Ramos (cell line): Measurements from ENCODE around the gene NTHL1.
"Not testable (repeated sequence)": the region's sequence is repeated elsewhere in the genome, so short reads cannot be mapped to it uniquely, and the experiment has no call there.

Experiments
- in situ Hi-C: fragments of 300-500 bp; cut with MboI; formaldehyde crosslinking; loops from one replicate; pipeline ENCODE4 v1.14.3; 2022; ENCODE audit warnings: low sequenced_read_pairs; ENCODE audit not compliant: unreplicated experiment

NTHL1 gene

DNA sequence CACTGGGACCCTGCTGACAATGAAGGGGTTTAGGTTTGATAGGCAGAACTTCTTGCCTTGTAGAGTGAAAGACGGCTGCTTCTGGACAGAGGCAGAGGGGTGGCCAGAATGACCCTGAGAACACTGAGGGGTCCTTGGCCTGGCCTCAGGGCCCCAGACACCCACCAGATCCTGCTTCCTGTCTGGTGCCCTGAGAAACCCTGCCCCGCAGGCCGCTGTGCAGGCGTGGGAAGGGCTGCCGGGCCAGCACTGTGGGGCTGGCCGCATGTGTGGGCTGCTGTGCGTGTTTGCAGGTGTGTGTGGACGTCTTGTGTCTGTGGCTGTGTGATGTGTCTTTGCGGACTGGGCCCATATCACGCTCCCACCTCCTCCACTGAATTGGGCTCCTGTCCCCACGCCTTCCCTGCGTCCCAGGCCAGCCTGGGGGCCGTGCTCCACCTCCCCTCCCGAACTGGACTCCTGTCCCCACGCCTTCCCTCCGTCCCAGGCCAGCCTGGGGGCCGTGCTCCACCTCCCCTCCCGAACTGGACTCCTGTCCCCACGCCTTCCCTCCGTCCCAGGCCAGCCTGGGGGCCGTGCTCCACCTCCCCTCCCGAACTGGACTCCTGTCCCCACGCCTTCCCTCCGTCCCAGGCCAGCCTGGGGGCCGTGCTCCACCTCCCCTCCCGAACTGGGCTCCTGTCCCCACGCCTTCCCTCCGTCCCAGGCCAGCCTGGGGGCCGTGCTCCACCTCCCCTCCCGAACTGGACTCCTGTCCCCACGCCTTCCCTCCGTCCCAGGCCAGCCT, 13.5 kb downstream of the NTHL1 start:
- in situ Hi-C loops, result not testable (repeated sequence)

DNA sequence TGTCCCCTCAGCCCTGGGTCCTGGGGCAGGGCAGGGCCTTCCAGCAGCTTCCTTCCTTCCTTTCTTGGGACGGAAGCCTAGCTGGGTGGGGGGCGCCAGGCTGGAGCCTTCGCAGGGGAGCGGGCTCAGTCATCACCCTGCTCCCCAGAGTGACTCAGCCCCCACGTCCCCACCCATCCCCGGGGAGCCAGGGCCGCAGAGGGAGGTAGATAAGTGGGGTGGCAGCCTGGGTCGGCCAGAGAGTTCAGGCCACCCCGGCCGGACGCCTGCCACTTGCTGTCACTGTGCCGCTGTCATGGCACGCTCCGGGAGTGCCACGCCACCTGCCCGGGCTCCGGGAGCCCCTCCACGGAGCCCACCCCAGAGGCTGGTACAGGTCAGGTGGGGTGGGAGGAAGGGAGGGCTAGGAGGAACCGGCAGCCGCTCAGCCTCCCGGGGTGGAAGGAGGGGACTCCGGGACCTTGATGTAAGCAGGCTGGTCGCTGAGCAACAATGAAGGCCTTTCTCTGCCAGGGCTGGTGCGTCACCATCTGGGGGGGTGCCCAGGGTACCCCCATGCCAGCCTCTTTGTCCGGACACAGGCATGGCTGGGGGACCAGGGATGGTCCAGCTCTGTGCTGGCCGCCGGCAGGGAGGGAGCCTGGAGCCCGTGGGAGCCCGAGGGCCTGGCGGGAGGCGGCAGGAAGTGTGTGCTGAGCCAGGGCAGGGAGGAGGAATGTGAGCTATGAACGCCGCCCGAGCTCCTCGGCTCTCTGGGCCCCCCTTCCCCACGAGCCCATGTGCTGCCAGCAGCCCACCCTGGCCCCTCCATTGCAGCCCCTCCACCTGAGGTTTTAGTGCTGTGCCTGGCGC, 14.4 kb downstream of the NTHL1 start:
- in situ Hi-C loops, result no loop called here

DNA sequence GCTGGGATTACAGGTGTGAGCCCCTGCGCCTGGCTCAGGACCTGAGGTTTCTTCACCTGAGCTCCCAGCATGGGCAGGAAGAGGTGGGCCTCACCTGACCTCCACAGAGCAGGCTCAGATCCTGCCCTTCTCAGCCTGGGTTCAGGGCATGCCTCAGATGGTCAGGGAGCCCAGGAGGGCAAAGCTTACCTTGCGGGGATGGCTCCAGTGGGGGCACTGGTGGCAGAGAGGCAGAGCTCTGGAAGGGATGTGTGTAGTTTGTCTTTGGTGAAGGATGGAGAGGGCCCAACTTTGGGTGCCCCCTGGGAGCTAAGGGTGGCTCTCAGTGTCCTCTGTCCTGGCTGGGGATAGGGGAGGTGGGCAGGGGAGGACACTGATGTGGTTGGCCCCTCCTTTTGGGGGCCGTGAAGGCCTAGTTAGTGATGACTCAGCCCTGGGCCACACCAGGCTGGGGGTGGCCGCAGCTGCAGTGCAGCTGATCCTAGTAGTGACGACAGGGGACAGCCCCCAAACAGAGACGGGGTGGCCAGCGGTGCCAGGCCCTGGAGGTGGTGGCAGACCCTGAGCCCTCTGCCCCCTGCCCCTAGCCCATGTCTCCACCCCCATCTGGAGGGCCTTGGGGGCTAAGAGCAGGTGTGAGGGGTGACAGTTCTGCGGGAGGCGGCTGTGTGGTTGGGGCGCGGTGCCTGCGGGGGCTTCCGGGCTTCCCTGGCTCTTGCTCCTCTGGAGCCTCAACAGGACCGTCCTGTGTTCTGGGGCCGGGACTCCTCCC, 15.2 kb downstream of the NTHL1 start:
- in situ Hi-C loops, result no loop called here

DNA sequence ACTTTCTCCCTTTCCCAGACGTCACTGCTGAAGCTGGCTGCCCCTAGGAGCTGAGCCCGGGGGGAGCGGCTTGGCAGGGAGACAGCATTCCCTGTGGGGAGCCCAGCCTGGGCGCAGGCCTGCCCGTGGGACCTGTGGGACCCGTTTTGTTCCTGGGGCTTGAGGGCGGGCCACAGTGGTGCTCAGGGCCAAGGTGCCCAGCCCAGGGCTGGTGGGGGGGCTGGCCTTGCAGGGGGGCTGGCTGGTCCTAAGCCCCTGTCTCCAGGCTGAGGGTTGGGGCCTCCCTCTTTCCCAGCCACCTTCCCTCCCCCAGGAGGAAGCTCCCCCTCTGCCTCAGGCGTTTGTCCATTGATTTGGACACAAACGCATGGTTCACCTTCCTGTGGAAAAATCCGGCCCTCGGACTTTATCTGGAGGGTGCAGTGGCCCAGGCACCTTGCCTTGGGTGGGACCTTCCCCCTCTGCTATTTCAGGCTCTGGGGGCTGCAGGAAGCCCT, 16.5 kb downstream of the NTHL1 start:
- in situ Hi-C loops, result no loop called here

DNA sequence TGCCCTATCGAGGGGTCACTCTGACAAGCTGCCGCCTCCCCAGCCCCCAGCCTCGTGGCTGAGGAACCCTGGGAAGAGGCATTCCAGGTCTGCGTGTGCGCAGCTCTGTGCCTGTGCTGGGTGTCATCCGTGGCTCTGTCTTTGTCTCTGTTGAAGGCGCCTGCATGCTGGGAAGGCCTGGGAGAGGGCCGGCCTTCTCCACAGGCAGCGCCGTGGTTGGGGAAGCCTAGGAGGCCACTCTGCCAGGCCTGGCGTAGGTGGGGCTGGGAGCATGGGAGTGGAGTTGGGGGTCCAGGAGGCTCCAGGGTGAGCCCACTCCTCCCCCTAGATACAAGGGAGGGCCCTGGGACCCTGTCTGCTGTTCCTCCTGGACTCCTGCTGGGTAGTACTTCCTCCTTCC, 17.6 kb downstream of the NTHL1 start:
- in situ Hi-C loops, result no loop called here

DNA sequence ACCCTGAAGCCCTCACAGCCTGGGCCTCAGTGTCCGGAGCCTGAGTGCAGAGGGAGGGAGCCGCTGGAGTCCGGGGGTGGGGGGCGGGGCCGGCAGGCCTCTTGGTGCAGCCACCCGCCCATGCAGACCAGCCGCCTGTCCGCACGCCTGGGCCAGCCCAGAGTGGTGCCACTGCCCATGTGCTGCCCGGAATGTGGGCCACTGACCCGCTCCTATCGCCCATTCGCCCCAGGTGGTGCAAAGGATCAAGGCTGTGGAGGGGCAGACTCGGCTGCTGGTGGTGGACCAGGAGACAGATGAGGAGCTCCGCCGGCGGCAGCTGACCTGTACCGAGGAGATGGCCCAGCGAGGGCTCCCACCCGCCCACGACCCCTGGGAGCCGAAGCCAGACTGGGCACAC, 18.3 kb downstream of the NTHL1 start:
- in situ Hi-C loops, result no loop called here

DNA sequence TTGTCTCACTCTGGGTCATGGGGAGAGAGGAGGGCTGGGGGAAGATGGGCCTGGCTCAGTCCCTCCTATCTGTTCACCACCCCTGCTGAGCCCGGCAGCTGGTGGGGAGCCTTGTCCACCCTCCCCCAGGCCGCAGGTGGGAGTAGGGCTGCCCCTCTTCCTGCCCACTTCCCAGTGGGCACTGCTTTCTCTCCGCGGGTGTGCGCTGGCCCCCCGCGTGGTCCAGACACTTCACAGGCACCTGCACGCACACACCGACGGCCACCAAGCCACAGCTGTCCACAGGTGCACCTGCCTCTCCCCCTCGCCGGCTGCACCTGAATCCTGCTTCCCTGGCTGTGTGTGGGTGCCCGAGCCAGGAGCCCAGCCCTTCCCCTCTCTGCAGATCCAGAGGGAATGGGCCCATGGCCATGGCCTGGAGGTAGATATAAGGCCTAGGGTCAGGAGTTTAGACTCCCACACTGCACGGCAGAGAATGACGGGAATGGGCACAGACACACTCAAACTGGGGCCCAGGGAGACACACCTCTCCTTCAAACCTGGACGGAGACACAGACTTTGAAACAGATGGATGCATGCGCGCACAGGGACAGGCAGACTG, 18.9 kb downstream of the NTHL1 start:
- in situ Hi-C loops, result no loop called here

DNA sequence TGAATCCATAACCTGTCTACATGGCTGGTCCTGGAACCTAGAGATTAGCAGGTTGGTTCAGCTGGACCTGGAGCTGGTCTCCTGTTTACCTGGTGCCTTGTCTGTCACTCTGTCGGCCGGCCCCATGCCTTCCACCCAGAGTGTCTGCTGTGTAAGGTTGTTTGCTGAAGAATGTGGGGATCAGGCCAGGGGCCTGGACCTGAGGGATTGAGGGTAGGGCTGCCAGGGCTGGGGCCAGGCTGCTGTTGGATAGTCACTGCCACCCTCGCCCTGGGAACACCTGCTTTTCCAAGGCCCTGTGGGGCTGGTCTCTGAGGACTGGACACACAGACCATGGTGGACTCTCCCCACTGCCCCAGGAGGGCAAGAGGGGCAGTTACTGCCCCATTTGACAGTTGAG, 19.5 kb downstream of the NTHL1 start:
- in situ Hi-C loops, result no loop called here

DNA sequence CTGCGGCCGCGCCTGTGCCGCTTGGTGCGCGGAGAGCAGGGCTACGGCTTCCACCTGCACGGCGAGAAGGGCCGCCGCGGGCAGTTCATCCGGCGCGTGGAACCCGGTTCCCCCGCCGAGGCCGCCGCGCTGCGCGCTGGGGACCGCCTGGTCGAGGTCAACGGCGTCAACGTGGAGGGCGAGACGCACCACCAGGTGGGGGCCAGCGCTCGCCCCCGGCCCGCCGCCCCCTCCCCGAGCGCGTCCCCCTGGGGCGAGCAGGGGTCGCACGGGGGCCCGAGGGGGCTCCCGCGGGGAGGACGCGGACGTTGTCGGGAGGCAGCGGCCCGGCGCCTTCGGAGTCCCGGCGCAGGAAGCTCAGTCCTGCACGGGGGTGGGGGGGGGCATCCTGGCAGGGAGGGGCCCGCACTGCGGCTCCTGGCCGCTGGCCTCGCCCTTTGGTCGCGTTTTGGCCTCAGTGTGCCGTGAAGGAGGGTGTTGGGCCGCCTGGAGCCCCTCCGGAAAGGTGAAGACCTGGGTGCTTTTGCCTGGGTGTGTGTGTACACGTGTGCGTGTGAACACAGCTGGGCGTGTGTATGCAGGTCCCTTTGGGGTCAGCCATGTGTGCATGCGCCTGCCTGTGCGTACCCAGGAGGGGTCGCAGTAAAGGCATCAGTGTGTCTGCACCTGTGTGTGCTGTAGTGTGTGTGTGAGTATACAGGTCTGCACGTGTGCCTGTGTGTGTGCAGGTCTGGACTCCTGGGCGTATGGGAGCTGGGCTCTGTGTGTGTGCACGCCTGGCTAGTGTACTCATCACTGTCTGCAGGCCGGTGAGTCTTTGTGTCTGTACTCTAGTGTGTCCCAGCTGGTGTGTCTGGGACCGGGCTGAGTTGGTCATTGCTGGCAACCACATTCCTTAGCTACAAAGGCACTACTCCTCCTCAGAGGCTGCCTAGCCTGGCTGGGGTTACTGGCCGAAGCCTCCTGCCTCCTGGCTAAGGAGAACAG, 20.3 kb downstream of the NTHL1 start:
- in situ Hi-C loops, result no loop called here

DNA sequence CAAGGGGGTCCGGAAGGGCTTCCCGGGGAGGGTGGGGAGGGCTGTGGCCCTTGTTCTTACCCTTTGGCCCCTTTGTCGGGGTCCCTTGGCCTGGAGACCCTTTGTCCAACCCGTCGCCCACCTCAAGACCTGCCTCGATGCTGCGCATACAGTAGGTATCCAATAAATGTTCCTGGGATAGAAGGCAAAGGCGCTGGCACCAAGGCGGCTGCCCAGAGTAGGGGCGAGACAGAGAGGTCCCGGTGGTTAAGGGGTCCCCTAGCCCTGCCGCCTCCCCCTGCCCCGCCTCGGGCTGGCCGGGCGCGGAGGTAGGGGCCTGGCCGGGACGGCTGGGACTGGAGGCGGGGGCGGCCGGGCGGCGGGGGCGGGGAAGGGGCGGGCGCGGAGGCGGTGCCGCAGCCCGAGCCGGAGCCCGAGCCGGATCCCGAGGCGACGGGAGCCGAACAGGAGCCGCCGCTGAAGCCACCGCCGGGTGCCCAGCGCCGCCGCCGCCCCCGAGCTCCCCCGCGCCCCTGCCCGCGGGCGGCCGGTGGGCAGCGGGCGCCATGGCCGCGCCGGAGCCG, 21.1 kb downstream of the NTHL1 start, which contains the start of gene NHERF2:
Gene NHERF2, plus strand, starts transcription at position 442 of the 563 bp plus-strand sequence. Its CDS starts 104 bp downstream, at position 546.
- in situ Hi-C loops, result no loop called here

DNA sequence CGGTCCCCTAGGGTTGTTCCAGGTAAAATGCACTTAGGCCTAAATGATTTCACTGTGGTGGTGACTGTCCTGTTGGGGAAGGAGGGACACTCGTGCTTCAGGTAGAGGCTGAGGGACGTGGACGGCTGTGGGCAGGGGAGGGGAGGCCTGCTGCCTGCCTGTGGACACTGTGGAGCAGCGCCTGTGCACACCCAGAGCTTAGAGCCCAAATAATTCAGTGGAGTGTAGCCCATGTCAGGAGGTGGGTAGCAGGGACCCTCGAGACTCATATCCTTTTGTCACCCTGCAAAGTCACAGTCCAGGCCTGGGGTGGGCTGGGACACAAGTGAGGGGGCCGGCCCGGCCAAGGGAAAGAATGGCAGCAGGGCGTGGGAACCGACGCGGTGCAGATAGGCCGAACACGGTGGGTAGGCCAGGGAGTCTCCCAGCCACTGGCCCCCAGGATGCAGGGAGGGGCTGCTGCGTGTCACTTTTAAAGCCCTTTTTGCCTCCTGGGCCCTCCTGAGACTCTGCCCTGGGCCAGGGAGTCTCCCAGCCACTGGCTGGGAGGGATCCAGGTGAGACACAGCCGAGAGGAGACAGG, 21.7 kb downstream of the NTHL1 start:
- in situ Hi-C loops, result no loop called here

DNA sequence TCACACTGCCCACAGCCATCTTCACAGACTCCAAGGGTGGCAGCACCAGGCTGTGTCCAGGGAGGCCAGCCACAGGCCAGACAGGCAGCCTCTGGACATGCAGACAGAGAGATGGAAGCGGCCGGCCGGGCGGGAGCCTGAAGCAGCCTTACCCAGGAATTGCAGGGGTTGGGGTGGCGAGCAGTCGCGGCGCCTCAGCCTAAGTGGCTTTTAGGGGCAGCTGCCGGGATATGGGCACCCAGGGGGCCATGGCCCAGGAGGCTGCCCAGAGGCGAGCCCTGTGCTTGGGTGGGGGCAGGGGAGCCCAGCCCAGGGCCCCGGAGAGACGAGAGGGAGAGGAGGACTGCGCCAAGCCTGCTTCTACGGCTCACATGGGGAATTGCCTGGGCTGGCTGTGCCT, 22.4 kb downstream of the NTHL1 start:
- in situ Hi-C loops, result no loop called here

DNA sequence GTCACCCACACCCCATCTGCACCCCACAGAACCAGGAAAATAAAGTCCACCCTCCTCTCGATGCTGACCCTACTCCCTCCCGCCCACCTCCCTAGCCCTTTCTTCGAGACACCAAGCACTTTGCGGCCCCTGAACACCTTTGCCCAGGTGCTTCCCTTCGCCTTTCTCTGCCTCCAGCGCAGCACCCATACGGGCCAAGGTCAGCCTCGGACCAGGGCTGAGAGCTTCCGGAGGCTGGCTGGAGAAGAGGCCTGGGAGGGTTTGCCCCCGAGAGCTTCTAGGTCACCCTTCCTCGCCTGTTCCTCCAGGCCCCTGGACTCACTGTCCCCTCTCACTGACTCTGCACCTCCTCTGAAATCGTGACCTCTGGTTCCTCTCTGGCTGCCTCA, 23.6 kb downstream of the NTHL1 start:
- in situ Hi-C loops, result loop anchor here (5.0 to 25.0 kb wide), 2 partner anchors 123 to 488 kb away; partner anchors contain the start of genes AMDHD2, ATP6V0C and RAB26

DNA sequence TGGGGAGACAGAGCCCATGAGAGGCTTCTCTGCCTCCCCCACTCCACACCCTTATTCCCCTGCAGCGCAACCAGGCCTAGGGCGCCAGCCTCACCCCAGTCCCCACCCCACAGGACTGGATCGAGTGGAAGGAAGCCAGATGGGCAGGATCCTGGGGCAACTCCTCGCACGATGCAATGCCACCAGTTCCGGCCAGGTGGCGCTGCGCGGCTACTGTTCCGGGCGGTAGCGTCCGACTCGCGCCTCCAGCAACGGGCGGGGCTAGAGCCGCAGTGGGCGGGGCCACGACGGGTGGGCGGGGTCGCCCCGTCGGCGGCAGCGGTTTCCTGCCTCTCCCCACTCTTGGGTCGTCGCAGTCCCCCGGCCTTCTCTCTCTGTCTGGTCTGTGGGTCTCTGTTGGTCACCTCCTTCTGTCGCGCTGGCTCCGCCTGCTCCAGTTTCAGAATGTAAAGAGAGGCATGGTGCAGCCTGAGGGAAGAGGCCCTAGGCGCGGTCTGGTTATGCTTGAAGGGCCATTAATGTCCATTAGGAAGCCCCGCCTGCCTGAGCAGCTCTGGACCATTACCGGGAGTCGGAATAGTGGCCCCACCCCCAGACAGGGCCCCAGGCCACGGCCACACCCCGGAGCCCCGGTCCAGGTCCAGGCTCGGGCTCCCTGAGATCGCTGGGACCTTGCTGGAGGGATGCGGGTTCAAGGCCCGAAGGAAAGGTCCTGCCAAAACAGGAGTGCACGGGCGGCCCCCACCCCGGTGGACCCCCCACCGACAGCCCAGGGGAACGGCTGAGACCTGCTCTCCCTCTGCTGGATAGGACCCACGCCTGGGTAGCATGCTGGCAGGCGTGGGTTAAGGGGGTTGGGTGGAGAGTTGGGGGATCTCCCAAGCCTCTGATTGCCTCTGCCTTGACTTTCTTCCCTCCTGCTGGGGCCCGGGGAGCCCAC, 24.3 kb downstream of the NTHL1 start:
- in situ Hi-C loops, result loop anchor here (5.0 to 25.0 kb wide), 2 partner anchors 124 to 489 kb away; partner anchors contain the start of genes AMDHD2, ATP6V0C and RAB26

DNA sequence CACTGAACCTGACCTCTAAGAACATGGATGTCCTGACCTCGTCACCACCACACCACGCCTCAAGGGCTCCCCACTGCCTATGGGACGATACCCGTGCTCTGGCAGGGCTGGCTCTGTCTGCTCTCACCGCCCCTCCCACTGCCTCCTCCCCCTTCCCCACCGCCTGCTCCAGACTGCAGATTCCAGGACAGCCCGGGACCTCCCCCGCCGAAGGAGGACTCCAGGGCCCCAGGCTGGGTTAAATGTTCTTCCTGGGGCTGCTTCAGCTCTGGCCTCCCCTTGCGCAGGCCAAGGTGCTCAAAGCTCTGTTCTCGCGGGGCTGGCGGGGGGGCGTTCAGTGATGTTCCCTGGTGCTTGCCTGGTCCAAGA, 24.9 kb downstream of the NTHL1 start:
- in situ Hi-C loops, result loop anchor here (5.0 to 25.0 kb wide), 2 partner anchors 125 to 490 kb away; partner anchors contain the start of genes AMDHD2, ATP6V0C and RAB26

DNA sequence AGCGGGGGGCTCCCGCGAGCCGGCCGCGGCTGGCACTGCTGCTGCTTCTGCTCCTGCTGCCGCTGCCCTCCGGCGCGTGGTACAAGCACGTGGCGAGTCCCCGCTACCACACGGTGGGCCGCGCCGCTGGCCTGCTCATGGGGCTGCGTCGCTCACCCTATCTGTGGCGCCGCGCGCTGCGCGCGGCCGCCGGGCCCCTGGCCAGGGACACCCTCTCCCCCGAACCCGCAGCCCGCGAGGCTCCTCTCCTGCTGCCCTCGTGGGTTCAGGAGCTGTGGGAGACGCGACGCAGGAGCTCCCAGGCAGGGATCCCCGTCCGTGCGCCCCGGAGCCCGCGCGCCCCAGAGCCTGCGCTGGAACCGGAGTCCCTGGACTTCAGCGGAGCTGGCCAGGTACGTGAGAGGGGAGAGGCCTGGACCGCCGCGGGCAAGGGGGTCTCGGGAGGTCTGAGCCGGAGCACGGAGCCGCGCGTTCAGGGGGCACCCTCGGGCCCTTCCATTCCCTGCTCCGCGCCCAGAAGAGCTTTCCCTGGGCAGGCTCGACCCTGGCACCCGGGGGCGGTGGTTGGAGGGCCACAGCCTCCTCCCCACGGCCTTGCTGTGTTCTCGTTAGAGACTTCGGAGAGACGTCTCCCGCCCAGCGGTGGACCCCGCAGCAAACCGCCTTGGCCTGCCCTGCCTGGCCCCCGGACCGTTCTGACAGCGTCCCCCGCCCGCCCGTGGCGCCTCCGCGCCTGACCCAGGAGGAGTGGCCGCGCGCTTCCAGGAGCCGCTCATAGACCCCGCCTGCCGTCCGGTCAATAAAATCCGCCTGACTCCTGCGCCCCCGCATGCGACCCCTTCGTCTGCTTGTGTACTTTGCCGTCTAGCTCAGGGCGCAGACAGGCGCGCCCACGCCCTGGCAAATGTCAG, 27.5 kb downstream of the NTHL1 start:
- in situ Hi-C loops, result loop anchor here (5.0 to 25.0 kb wide), 2 partner anchors 127 to 492 kb away; partner anchors contain the start of genes AMDHD2, ATP6V0C and RAB26
